ENCODE data around the gene DHRSX.
"Not testable (repeated sequence)": the region's sequence is repeated elsewhere in the genome, so short reads cannot be mapped to it uniquely, and the experiment has no call there.

DHRSX gene

DNA sequence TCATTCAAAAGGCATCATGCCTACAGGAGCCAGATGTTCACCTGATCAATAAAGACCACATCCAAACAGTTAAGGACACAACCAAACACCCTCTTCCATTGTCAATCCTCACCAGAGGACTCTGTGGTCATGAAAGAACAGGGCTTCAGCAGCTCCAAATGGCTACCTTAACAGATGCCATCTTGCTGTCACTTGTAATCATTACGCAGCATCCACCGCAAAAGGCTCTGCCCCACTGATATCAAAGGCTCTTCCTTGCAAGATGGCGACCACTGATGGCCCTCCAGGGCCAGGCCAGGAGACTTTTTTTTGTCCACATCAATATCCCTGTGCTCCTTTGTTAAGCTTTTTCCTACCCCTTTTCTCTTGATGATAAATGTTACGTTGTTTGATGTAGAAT lies 157.4 kb downstream of the DHRSX start:
- no peak for DNase-seq

DNA sequence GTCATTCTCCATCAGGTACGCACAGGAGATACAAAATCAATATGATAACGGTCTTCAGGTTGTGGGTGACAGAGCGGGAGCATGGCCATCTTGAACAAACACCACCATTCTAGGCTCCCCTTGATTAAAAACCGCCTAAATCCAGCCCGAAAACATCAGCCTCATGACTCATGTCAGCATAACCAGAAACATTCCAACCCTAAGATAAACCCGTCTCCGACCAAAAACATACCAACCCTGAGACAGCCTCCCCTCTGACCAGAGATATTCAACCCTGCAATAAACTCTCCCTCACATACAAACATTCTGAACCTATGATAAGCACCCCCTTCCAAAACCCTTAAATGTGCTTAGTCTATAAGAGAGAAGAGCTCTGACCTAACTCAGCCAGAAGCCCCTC lies 157.9 kb downstream of the DHRSX start:
- no peak for DNase-seq

DNA sequence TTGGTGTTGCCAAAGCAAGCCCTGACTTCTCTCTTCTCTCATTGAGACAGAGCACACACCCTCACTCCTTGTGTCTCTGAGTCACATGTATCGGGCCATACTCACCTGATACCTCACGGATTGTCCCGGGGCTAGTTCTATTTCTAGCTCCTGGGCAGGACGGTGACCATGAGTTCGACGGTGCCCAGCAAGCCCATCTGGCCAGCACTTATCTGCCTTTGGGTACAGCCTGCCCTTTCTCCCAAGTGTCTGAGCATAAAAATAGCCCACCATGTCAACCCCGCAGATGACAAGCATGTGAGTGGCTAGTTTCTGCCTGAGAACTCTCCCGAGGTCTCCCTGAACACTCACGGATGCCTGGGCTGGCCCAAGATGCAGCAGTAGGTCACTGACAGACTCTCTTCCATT lies 158.5 kb downstream of the DHRSX start:
- no peak for DNase-seq

DNA sequence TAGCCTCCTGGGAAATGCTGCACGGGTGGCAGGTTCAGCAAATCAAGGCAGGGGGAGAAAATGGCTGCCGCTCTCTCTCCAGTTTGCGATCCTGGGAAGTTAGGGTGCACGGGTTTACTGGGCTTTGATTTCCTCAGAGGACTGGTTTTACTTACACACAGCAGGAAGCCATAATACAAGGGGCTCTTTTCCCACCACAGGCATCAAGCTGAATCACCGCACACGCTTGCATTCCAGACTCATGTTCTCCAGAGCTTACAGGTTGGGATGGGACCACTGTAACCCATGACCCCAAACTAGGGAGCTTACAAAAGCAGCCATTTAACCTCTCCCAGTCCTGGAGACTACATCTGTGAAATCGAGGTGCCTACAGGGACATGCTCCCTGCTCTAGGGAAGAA lies 159.8 kb downstream of the DHRSX start:
- no peak for DNase-seq

DNA sequence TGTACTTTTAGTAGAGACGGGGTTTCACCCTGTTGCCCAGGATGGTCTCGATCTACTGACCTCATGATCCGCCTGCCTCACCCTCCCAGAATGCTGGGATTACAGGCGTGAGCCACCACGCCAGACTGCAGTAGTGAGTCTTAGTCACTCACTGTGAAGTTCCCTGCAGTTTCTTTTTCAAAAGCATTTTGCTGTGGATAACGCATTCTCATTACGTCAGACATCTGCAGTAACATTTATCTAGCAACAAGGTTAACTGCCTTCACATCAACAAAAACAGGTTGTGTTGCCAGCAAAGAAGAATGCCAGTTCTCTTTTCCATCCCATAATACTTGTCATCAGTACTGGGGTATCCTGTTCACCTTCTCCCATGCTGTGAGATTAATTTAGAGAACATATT lies 164.6 kb downstream of the DHRSX start:
- no peak for DNase-seq

DNA sequence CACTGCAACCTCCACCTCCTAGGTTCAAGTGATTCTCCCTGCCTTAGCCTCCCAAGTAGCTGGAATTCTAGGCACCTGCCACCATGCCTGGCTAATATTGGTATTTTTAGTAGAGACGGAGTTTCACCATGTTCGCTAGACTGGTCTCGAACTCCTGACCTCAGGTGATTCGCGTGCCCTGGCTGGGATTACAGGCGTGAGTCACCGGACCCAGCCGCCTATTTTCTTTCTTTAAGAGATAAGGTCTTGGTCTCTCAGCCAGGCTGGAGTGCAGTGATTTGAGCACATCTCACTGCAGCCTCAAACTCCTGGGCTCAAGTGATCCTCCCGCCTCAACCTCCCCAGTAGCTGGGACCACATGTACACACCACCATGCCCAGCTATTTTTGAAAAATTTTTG lies 166.5 kb downstream of the DHRSX start:
- no peak for DNase-seq

DNA sequence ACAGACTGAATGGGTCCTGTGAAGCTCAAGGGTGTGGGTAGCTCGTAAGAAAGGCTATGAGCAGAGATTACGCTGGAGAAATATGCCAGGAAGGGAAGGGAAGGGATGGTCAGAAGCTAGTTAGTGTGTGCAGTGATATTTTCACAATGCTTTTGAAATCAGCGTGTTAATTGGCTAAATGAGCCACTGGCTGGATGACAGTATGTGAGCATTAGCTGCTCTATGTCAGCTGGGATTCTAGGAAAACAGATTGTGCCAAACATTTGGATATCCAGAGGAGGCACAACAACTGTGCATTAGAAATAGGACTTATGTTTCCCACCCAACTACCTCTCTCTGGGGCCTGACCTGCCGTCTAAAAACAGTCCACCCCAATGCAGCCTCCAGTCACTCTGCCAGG lies 168.5 kb downstream of the DHRSX start:
- DNase-seq = no peak

DNA sequence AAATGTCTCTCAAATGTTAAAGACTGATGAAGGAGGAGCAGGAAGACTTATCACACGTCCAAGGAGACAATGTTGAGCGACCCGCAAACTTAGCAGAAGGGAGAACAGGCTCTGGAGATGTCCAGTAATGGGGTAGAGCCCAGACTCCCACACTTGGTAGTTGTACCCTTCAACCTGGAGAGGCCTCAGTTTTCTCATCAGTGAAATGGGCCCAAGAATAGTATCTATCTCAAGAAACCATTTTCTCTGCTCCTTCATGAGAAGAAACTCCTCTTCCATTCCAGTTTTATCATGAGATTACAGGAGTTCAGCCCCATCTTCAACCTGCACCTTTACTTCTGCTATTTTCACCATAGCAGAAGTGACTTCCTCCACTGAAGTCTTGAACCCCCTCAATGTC lies 169.9 kb downstream of the DHRSX start:
- no peak for DNase-seq

DNA sequence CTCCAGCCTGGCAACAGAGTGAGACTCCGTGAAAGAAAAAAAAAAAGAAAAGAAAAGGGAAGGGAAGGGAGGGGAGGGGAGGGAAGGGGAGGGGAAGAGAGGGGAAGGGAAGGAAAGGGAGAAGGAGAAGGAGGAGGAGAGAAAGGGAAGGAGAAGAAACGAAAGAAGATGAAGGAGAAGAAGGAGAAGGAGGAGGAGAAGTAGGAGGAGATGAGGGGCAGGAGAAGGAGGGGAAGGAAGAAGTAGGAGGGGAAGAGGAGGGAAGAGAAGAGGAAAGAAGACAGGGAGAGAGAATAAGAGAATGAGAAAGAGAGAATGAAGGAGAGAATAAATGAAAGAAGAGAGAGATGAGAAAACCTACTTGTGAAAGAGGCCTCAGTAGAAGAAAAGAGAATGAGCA lies 170.3 kb downstream of the DHRSX start:
- DNase-seq = no peak

DNA sequence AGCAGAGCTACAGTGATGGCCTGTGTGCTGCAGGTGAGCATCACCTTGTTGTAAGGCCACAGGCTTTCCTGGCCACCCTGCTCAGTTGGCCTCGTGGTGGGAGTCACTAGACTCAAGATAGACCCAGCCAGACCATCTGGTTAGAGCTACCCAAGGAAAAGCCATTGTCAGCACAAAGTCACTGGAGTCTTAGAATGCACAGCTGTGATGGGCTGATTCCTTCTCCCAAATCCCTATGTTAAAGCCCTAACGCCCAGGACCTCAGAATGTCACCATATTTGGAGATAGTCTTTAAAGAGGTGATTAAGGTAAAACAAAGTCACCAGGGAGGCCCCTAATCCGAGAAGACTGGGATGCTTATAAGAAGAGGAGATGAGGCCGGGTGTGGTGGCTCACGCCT lies 173.4 kb downstream of the DHRSX start:
- no peak for DNase-seq

DNA sequence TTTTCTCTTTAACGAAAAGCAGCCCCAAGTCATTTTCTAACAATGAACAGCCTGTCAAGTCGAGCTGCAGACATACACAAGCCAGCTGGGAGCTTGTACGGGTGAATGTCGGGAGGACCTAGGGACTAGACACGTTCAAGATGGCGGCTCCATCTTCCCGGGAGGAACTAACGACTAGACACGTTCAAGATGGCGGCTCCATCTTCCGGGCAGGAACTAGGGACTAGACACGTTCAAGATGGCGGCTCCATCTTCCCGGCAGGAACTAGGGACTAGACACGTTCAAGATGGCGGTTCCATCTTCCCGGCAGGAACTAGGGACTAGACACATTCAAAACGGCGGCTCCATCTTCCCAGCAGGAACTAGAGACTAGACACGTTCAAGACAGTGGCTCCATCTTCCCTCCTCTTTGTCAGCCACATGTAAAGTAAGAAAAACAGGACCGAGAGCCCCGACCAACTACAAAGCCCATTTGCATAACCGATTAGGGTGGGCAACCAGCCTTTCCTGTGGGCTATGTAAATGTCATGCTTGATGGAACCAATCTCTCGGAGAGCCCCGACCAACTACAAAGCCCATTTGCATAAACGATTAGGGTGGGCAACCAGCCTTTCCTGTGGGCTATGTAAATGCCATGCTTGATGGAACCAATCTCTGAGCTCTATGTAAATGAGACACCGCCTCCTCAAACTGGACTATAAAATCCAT lies 175.5 kb downstream of the DHRSX start:
- no peak for DNase-seq

DNA sequence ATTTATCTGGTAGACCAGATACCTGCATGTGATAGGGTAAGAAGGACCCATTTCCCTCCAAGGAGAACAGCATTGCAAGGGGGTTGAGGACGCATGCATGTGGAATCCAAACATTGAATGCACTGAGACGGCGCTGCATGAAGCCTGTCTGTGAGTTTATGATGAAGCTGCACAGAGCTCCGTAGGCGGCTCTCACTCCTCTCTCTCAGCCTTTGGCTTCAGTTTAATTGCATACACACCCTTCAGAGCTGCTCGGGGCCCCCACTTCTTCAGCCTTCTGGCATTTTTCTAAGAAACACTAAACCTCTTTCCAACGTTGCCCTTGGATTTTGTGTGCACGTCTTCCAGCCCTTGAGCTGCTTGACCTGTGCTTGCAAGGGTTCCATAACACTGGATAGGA lies 176.6 kb downstream of the DHRSX start:
- DNase-seq = no peak

DNA sequence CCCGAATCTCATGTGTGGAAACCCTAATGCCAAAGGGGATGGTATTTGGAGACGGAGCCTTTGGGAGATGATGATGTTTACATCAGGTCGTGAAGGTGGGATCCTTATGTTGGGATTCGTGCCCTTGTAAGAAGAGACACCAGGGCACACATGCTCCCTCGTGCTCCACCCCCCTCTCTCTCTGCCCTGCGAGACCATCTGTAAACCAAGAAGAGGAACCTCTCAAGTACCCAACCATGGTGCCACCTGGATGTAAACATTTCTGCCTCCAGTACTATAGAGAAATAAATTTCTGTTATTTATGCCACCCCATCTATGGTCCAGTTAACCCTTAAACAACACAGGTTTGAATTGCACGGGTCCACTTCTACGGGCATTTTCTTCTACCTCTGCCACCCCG lies 179.4 kb downstream of the DHRSX start:
- no peak for DNase-seq

DNA sequence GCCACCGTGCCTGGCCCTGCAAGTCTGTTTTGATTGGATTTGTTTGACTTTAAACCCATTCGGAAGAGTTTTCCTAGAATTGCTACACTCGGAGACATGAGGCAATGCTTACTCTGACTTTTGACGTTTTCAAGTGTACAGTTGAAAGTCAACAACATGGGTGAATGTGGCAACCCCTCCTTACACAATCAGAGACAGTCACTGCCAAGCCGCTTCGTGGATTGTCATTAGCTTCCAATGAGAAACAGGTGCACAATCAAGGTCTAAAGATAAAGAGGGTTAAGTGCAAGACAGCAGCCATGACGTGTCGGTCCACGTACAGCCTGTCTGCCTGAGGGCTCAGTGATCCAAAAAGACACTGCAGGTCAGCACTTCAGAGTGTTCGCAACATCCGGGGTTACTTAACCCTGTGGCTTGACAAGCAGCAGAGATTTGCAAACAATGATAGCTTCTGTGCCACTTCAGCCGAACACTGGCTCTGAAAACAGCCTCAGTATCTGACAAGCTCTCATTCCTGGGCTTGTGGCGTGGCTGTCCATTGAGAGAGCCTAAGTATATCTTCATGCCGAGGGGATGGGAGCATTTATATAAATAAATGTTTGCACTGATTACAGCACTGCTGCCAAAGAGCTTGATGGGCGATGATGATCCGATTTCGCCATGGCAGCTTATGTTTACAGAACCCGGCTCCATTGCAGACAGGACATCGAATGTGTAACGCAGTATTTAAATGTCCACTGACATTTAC lies 180.0 kb downstream of the DHRSX start:
- no peak for DNase-seq

DNA sequence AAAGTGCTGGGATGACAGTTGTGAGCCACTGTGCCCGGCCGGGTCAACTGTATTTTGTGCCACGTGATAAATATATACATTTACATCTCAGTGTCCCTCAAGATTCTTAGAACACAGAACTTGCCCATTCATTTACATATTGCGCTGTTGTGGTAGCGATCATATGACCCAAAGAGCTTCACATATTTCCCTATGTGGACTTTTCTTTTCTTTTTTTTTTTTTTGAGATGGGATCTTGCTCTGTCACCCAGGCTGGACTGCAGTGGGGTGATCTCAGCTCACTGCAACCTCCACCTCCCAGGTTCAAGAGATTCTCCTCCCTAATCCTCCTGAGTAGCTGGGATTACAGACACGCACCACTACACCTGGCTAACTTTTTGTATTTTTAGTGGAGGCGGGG lies 180.7 kb downstream of the DHRSX start:
- DNase-seq = no peak

DNA sequence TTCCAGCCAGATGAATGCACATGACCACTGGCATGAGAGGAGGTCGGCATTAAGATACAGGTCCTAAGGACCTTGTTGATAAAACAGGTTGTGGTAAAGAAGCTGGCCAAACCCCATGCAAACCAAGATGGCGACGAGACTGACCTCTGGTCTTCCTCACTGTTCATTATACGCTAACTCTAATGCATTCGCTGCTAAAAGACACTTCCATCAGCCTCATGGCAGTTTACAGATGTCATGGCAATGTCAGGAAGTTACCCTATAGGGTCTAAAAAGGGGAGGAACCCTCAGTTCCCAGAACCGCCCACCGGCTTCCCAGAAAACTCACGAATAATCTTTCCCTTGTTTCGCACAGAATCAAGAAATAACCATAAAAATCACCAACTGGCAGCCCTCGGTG lies 182.4 kb downstream of the DHRSX start:
- DNase-seq = no peak

DNA sequence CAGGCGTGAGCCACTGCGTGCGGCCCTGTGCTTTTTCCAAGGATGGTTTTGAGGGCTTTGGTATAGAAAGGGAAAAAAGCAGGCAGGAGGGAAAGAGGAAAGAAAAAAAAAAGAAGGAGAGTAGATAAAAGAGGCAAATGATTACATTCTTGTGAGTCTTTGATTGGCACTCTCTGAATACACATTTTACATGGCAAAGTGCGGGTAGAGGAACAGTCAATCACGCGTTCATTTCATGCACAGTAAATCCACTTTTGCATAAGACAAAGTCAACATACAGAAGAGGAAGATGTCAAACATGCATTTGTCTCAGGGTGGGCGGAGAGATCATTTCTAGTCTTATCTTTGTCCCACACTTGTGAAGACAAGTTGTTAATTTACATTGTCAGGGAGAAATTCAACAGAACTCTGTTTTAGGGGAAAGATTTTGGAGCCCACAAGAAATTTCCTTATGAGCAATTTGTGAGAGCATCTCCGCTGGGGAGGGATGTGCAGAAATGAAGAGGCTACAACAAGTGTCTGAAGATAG lies 183.2 kb downstream of the DHRSX start:
- DNase-seq = no peak

DNA sequence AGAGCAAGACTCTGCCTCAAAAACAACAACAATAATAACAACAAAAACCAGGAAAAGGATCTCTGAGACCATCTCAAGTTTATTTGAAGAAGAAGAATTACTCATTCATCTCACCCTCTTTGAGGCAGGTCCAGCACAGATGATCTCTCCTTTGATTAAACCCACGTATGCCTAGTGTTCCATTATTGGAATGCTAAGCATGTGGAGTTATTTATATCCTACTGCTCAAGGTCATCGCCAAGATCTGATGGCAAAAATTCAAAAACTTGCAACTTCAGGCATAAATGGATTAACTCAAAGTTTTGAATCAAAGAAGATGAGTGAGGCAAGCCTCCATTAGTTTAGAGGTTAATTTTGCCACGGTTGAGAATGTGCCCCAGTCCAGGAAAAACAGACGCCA lies 184.2 kb downstream of the DHRSX start:
- DNase-seq = no peak

DNA sequence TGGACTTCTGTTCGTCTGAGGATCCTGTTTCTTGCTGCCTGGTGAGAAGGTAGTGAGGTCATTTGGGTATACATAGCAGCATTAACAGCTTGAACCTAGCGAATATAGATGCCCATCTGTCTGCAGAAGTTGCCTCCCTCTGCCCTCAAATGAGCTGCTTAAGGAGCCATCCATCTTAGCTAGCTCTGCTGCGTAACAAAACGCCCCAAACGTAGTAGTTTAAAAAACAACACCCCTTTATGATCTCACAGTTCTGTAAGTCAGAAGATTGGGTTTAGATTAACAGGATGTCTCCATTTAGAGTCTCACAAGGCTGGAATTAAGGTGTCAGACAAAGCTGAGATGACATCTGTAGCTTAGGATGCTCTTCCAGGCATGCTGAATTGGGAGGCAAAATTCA lies 185.3 kb downstream of the DHRSX start:
- no peak for DNase-seq

DNA sequence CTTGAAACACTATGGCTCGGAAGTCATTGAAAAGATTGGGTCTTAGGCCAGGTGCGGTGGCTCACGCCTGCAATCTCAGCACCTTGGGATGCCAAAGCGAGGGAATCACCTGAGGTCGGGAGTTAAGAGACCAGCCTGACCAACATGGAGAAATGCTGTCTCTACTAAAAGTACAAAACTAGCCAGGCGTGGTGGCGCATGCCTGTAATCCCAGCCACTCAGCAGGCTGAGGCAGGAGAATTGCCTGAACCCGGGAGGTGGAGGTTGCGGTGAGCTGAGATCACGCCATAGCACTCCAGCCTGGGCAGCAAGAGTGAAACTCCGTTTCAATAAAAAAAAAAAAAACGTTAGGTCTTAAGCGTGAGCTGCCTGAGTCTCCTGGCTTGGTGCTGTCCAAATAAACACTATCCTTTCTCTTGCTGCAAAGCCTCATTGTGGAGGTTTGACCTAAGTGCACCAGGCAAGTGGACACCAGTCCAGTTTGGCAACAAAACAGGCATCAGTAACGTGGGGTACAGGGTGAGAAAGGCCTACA lies 185.9 kb downstream of the DHRSX start:
- DNase-seq = no peak

DNA sequence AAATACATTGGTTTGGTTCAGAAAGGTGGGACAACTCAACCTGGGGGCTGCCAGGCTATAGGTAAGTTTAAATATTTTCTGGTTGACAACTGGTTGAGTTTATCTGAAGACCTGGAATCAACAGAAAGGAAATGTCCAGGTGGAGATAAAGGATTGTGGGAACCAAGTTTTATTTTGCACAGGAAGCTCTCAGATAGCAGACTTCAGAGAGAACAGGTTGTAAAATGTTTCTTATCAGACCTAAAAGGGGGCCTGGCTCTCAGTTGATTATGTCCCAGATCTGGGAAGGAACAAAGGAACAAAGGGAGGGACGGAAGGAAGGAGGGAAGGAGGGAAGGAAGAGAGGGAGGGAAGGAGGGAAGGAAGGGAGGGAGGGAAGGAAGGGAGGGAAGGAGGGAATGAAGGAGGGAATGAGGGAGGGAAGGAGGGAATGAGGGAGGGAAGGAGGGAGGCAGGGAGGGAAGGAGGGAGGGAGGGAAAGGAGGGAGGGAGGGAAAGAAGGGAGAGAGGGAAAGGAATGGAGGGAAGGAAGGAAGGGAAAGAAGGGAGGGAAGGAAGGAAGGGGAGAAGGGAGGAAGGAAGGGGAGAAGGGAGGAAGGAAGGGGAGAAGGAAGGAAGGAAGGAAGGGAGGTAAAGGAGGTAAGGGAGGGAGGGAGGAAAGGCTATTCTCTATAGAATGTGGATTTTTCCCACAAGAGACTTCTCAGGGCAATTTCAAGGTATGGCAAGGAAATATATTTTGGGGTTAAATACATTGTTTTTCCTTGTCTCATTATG lies 186.7 kb downstream of the DHRSX start:
- no peak for DNase-seq

DNA sequence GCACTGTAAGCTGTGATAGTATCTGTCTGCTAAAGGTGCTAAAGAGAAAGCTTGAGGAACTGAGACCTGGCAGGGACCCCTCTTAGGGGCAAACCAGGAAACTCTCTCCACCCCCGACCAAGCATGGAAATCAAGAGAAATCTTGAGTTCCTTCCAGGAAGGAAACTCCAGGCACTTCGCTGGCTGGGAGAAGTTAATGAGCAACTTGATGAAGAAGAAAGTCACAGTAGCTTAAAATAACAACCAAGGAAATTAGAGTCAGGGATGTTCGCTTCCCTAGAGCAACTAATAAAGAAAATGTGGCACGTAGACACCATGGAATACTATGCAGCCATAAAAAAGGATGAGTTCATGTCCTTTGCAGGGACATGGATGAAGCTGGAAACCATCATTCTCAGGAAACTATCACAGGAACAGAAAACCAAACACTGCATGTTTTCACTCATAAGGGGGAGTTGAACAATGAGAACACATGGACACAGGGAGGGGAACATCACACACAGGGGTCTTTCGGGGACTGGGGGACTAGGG lies 188.7 kb downstream of the DHRSX start:
- DNase-seq = not testable (repeated sequence)

DNA sequence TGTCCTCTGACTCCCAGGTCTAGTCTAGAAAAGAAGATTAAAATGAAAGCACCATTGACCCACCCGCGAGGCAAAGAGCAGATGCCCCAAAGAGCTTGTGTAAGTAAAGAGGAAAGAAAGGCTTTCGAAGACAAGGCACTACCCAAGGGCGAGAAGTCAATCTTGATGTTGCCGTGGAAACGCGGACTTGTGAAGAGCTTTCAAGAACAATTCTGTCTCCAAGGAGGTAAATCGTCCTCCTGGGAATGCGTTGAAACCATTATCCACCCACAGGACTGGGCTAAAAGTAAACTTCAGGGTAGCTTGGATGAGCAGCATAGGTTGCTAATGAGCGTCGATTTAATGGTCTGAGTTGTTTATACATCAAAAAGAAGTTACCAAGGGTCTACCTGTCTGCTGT lies 189.3 kb downstream of the DHRSX start:
- DNase-seq = no peak

Measured in GOT3 (cell line).